IMR-90 (cell line): Measurements from ENCODE around the gene FAF1.

Experiments used
- BHLHE40 ChIP-seq: fragments of 150-350 bp; IDR thresholded peaks from 2 replicates; pipeline ENCODE4 v1.6.1; 2016; ENCODE audit warnings: mild to moderate bottlenecking, low read depth, low read length
- CTCF ChIP-seq: conservative IDR thresholded peaks from 2 replicates; pipeline ENCODE4 v1.5.1; 2012; ENCODE audit warnings: mild to moderate bottlenecking, low read depth, low read length, improper control_type of control experiment
- MXI1 ChIP-seq: IDR thresholded peaks from 2 replicates; pipeline ENCODE4 v1.6.1; 2012; ENCODE audit warnings: low read depth, mild to moderate bottlenecking, low read length, moderate library complexity, borderline replicate concordance
- POLR2A ChIP-seq: IDR thresholded peaks from 2 replicates; pipeline ENCODE4 v1.6.1; 2012; ENCODE audit warnings: mild to moderate bottlenecking, low read depth, low read length
- RAD21 ChIP-seq: IDR thresholded peaks from 2 replicates; pipeline ENCODE4 v1.6.1; 2012; ENCODE audit warnings: low read length, improper control_type of control experiment
- RFX5 ChIP-seq: IDR thresholded peaks from 2 replicates; pipeline ENCODE4 v1.8.0; 2012; ENCODE audit warnings: low read depth, mild to moderate bottlenecking, low read length, moderate library complexity
- USF2 ChIP-seq: fragments of 150-350 bp; IDR thresholded peaks from 2 replicates; pipeline ENCODE4 v1.6.1; 2017; ENCODE audit warnings: mild to moderate bottlenecking, antibody characterized with exemption, low read length, low read depth
- TF ChIP-seq, protein P1 (sequence below): fragments of 150-350 bp; IDR thresholded peaks from 2 replicates; pipeline ENCODE4 v1.6.1; 2016; ENCODE audit warnings: low read depth, mild to moderate bottlenecking, low read length, moderate library complexity, borderline replicate concordance

GRCh38 chr1:50710099-50710498, 250.0 kb downstream of the FAF1 start:
- TF ChIP-seq, protein P1, sequence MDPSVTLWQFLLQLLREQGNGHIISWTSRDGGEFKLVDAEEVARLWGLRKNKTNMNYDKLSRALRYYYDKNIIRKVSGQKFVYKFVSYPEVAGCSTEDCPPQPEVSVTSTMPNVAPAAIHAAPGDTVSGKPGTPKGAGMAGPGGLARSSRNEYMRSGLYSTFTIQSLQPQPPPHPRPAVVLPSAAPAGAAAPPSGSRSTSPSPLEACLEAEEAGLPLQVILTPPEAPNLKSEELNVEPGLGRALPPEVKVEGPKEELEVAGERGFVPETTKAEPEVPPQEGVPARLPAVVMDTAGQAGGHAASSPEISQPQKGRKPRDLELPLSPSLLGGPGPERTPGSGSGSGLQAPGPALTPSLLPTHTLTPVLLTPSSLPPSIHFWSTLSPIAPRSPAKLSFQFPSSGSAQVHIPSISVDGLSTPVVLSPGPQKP = no peak
- no peak for TF ChIP-seq CTCF
- no peak for TF ChIP-seq POLR2A
- no peak for TF ChIP-seq RAD21
- no peak for TF ChIP-seq MXI1
- TF ChIP-seq BHLHE40 = no peak
- no peak for TF ChIP-seq RFX5
- no peak for TF ChIP-seq USF2
